Liver (tissue), 9 donors: ENCODE measurements around the gene ZNF439. TPM values are rescaled to one million over a fixed set of nuclear protein-coding genes. Genes with fewer than 3 reads are reported as not detected.
"Not testable (repeated sequence)": the region's sequence is repeated elsewhere in the genome, so short reads cannot be mapped to it uniquely, and the experiment has no call there.

Experiments
- DNase-seq: peaks from one replicate; pipeline ENCODE4 v3.0.0-alpha.2; 2017; ENCODE audit warnings: low spot score
- H3K27ac ChIP-seq, 2 donors: one replicate each; pipeline ENCODE4 v1.7.0; 2013; ENCODE audit warnings: inconsistent platforms in 2 of 2, low read length in 2 of 2, control low read depth in 1 of 2, low read depth in 1 of 2, mild to moderate bottlenecking in 1 of 2
- H3K27me3 ChIP-seq, 4 donors: one replicate each; pipeline versions ENCODE4 v1.6.1 to v1.7.0; 2013; ENCODE audit warnings: low read length in 3 of 4, inconsistent platforms in 1 of 4, mild to moderate bottlenecking in 1 of 4, moderate library complexity in 1 of 4; ENCODE audit not compliant: control insufficient read depth in 4 of 4, insufficient read depth in 4 of 4
- H3K36me3 ChIP-seq, 4 donors: one replicate each; pipeline versions ENCODE4 v1.6.1 to v1.7.0; 2013; ENCODE audit warnings: low read length in 3 of 4, mild to moderate bottlenecking in 3 of 4, low read depth in 1 of 4, moderate library complexity in 1 of 4; ENCODE audit not compliant: control insufficient read depth in 4 of 4, insufficient read depth in 3 of 4
- H3K4me1 ChIP-seq, 4 donors: one replicate each; pipeline versions ENCODE4 v1.6.1 to v1.7.0; 2013; ENCODE audit warnings: low read length in 3 of 4, mild to moderate bottlenecking in 3 of 4, moderate library complexity in 1 of 4; ENCODE audit not compliant: control insufficient read depth in 4 of 4, insufficient read depth in 4 of 4
- H3K4me3 ChIP-seq, 3 donors: one replicate each; pipeline versions ENCODE4 v1.6.1 to v1.7.0; 2013; ENCODE audit warnings: low read length in 3 of 3, control low read depth in 1 of 3, low read depth in 1 of 3, mild to moderate bottlenecking in 1 of 3
- H3K9ac ChIP-seq, 2 donors: one replicate each; pipeline ENCODE4 v1.7.0; 2013; ENCODE audit warnings: low read length in 2 of 2, mild to moderate bottlenecking in 2 of 2, moderate library complexity in 2 of 2, control low read depth in 1 of 2, low read depth in 1 of 2
- H3K9me3 ChIP-seq, 4 donors: one replicate each; pipeline versions ENCODE4 v1.6.1 to v1.7.0; 2013; ENCODE audit warnings: low read length in 3 of 4; ENCODE audit not compliant: control insufficient read depth in 4 of 4
- ATF3 ChIP-seq: IDR thresholded peaks from 2 replicates; pipeline ENCODE4 v1.6.1; 2016; ENCODE audit warnings: antibody characterized with exemption
- EGR1 ChIP-seq, 2 donors: IDR thresholded peaks; 2 replicates each; pipeline ENCODE4 v1.6.1; 2016 to 2018; ENCODE audit warnings: antibody characterized with exemption in 2 of 2, low read depth in 2 of 2
- FOXA1 ChIP-seq: IDR thresholded peaks from 2 replicates; pipeline ENCODE4 v1.6.1; 2016; ENCODE audit warnings: antibody characterized with exemption
- FOXA2 ChIP-seq: IDR thresholded peaks from 2 replicates; pipeline ENCODE4 v1.6.1; 2016; ENCODE audit warnings: antibody characterized with exemption
- GABPA ChIP-seq, 2 donors: IDR thresholded peaks in 1 of 2; conservative IDR thresholded peaks in 1 of 2; 2 replicates each; pipeline ENCODE4 v1.6.1; 2016; ENCODE audit warnings: antibody characterized with exemption in 2 of 2, mild to moderate bottlenecking in 1 of 2, moderate library complexity in 1 of 2
- HNF4A ChIP-seq, 2 donors: conservative IDR thresholded peaks; 2 replicates each; pipeline ENCODE4 v1.6.1; 2016; ENCODE audit warnings: antibody characterized with exemption in 2 of 2, mild to moderate bottlenecking in 2 of 2
- HNF4G ChIP-seq: IDR thresholded peaks from 2 replicates; pipeline ENCODE4 v1.6.1; 2016; ENCODE audit warnings: antibody characterized with exemption
- JUND ChIP-seq, 2 donors: IDR thresholded peaks; 2 replicates each; pipeline ENCODE4 v1.6.1; 2016; ENCODE audit warnings: antibody characterized with exemption in 2 of 2
- MAX ChIP-seq: IDR thresholded peaks from 2 replicates; pipeline ENCODE4 v1.6.1; 2016; ENCODE audit warnings: antibody characterized with exemption
- NR2F2 ChIP-seq: IDR thresholded peaks from 2 replicates; pipeline ENCODE4 v1.6.1; 2016; ENCODE audit warnings: antibody characterized with exemption
- RAD21 ChIP-seq, 2 donors: IDR thresholded peaks; 2 replicates each; pipeline ENCODE4 v1.6.1; 2016; ENCODE audit warnings: antibody characterized with exemption in 2 of 2, mild to moderate bottlenecking in 2 of 2
- RXRA ChIP-seq, 2 donors: IDR thresholded peaks; 2 replicates each; pipeline ENCODE4 v1.6.1; 2017 to 2018; ENCODE audit warnings: antibody characterized with exemption in 2 of 2, mild to moderate bottlenecking in 1 of 2
- SP1 ChIP-seq: IDR thresholded peaks from 2 replicates; pipeline ENCODE4 v1.6.1; 2018; ENCODE audit warnings: antibody characterized with exemption, mild to moderate bottlenecking
- TAF1 ChIP-seq: conservative IDR thresholded peaks from 2 replicates; pipeline ENCODE4 v1.6.1; 2016; ENCODE audit warnings: antibody characterized with exemption, mild to moderate bottlenecking
- YY1 ChIP-seq: IDR thresholded peaks from 2 replicates; pipeline ENCODE4 v1.6.1; 2016; ENCODE audit warnings: antibody characterized with exemption, mild to moderate bottlenecking
- WGBS: extraction: QIAGEN DNeasy Blood & Tissue Kit; methylation state at CpG from one replicate; pipeline ENCODE4 v1.1.7; 2013; 5-methylcytosine and 5-hydroxymethylcytosine counted together
- polyA plus RNA-seq, 2 donors: library from polyadenylated mRNA; stranded (reverse) in 1 of 2; unstranded in 1 of 2; fragments of 200-250 nt in 1 of 2; fragments of >200 nt in 1 of 2; fragmentation: Nextera tagmentation in 1 of 2; extraction: Ambion mirVana in 1 of 2; gene quantifications; one replicate each; pipeline versions ENCODE4 v1.2.1 to v1.2.3, GENCODE V29; 2013 to 2015
- total RNA-seq, 2 donors: library from RNA; depleted of rRNA; stranded (reverse); fragments of >200 nt; gene quantifications; one replicate each; pipeline ENCODE4 v1.2.3, GENCODE V29; 2014
- TF ChIP-seq, protein P1 (sequence below): IDR thresholded peaks from 2 replicates; pipeline ENCODE4 v1.6.1; 2016; ENCODE audit warnings: antibody characterized with exemption, mild to moderate bottlenecking
- TF ChIP-seq, protein P2 (sequence below): IDR thresholded peaks from 2 replicates; pipeline ENCODE4 v1.6.1; 2016; ENCODE audit warnings: antibody characterized with exemption
- TF ChIP-seq, protein P3 (sequence below): fragments of 150-350 bp; IDR thresholded peaks from 2 replicates; pipeline ENCODE4 v1.5.1; 2017; ENCODE audit warnings: improper control_type of control experiment, low read depth, low read length; ENCODE audit not compliant: missing input control
- donor health status: healthy.
- donor health status: healthy.
- donor health status: healthy.
- donor health status: healthy.
- donor health status: healthy.

ZNF439 gene
- total and polyA plus RNA-seq, 4 donors = 0.33 to 2.4 (median 1.3) TPM

GRCh38 chr19:11848200-11848593, 329 bp upstream of the ZNF439 start:
- WGBS = 36% methylated on average over 11 of the region's 11 CpGs
- no peak for DNase-seq
- Histone ChIP-seq H3K9me3 (peaks cover 0 to 4% (median 4%) of the 10 kb centered on the region in 4 donors), H3K27ac (no peak overlapping the region), H3K4me1 (peaks cover 0 to 3% (median 1%) of the 10 kb centered on the region in 4 donors), H3K4me3 (peak overlapping the region in 2 of 3 donors; percentile 59 to 60), H3K27me3 (no peaks in the 10 kb centered on the region), H3K9ac (no peak overlapping the region), H3K36me3 (no peaks in the 10 kb centered on the region)
- no peak for TF ChIP-seq EGR1 (IDR thresholded peaks at IDR 0.05; ENCODE audit: low read depth in 2 of 2)
- TF ChIP-seq FOXA2 = no peak
- TF ChIP-seq RAD21 (IDR thresholded peaks at IDR 0.05) = no peak
- no peak for TF ChIP-seq RXRA (IDR thresholded peaks at IDR 0.05)
- no peak for TF ChIP-seq JUND (IDR thresholded peaks at IDR 0.05)
- TF ChIP-seq HNF4G = no peak
- TF ChIP-seq, protein P1, sequence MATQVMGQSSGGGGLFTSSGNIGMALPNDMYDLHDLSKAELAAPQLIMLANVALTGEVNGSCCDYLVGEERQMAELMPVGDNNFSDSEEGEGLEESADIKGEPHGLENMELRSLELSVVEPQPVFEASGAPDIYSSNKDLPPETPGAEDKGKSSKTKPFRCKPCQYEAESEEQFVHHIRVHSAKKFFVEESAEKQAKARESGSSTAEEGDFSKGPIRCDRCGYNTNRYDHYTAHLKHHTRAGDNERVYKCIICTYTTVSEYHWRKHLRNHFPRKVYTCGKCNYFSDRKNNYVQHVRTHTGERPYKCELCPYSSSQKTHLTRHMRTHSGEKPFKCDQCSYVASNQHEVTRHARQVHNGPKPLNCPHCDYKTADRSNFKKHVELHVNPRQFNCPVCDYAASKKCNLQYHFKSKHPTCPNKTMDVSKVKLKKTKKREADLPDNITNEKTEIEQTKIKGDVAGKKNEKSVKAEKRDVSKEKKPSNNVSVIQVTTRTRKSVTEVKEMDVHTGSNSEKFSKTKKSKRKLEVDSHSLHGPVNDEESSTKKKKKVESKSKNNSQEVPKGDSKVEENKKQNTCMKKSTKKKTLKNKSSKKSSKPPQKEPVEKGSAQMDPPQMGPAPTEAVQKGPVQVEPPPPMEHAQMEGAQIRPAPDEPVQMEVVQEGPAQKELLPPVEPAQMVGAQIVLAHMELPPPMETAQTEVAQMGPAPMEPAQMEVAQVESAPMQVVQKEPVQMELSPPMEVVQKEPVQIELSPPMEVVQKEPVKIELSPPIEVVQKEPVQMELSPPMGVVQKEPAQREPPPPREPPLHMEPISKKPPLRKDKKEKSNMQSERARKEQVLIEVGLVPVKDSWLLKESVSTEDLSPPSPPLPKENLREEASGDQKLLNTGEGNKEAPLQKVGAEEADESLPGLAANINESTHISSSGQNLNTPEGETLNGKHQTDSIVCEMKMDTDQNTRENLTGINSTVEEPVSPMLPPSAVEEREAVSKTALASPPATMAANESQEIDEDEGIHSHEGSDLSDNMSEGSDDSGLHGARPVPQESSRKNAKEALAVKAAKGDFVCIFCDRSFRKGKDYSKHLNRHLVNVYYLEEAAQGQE = no peak
- TF ChIP-seq, protein P2, sequence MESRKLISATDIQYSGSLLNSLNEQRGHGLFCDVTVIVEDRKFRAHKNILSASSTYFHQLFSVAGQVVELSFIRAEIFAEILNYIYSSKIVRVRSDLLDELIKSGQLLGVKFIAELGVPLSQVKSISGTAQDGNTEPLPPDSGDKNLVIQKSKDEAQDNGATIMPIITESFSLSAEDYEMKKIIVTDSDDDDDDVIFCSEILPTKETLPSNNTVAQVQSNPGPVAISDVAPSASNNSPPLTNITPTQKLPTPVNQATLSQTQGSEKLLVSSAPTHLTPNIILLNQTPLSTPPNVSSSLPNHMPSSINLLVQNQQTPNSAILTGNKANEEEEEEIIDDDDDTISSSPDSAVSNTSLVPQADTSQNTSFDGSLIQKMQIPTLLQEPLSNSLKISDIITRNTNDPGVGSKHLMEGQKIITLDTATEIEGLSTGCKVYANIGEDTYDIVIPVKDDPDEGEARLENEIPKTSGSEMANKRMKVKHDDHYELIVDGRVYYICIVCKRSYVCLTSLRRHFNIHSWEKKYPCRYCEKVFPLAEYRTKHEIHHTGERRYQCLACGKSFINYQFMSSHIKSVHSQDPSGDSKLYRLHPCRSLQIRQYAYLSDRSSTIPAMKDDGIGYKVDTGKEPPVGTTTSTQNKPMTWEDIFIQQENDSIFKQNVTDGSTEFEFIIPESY = no peak
- TF ChIP-seq, protein P3, sequence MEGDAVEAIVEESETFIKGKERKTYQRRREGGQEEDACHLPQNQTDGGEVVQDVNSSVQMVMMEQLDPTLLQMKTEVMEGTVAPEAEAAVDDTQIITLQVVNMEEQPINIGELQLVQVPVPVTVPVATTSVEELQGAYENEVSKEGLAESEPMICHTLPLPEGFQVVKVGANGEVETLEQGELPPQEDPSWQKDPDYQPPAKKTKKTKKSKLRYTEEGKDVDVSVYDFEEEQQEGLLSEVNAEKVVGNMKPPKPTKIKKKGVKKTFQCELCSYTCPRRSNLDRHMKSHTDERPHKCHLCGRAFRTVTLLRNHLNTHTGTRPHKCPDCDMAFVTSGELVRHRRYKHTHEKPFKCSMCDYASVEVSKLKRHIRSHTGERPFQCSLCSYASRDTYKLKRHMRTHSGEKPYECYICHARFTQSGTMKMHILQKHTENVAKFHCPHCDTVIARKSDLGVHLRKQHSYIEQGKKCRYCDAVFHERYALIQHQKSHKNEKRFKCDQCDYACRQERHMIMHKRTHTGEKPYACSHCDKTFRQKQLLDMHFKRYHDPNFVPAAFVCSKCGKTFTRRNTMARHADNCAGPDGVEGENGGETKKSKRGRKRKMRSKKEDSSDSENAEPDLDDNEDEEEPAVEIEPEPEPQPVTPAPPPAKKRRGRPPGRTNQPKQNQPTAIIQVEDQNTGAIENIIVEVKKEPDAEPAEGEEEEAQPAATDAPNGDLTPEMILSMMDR = no peak
- no peak for TF ChIP-seq ATF3
- no peak for TF ChIP-seq GABPA (IDR thresholded peaks at IDR 0.05 in 1 of 2, conservative IDR thresholded peaks at IDR 0.05 in 1 of 2)
- no peak for TF ChIP-seq SP1
- no peak for TF ChIP-seq MAX
- no peak for TF ChIP-seq HNF4A (conservative IDR thresholded peaks at IDR 0.05)
- TF ChIP-seq FOXA1 = no peak
- TF ChIP-seq NR2F2 = no peak
- no peak for TF ChIP-seq YY1
- no peak for TF ChIP-seq TAF1

DNA sequence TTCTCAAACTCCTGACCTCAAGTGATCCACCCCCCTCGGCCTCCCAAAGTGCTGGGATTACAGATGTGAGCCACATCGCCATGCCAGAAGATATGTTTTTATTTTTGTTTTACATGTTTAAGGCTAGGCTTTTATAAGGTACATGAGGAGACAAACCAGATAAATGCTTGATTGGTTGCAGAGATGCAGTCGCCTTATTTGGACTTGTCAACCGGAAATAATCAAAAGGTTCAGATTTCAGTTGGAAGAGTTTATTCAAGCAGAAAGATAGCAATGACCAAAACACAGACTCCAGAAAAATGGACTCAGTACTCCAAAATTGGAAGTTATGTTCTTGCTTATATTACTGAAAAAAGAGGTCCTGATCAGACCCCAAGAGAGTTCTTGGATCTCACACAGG, 1.8 kb downstream of the ZNF439 start:
- not testable (repeated sequence) for H3K9me3 ChIP-seq, H3K36me3 ChIP-seq, H3K4me3 ChIP-seq, H3K27me3 ChIP-seq, H3K9ac ChIP-seq, DNase-seq, H3K4me1 ChIP-seq, H3K27ac ChIP-seq
- 94% methylated on average over 4 of the region's 4 CpGs for WGBS
